HG02970 (cell line): Measurements from ENCODE around the gene OSBPL1A.

Source experiments
- ATAC-seq: cut with Tn5 transposase; IDR thresholded peaks from one replicate; pipeline ENCODE4 v1.9.1; 2021; ENCODE audit warnings: mild to moderate bottlenecking, moderate library complexity, moderate number of reproducible peaks; ENCODE audit not compliant: unreplicated experiment, low FRiP score

The OSBPL1A gene

GRCh38 chr18:24231773-24232735 is 165.6 kb downstream of the OSBPL1A start:
- ATAC-seq, result no peak

GRCh38 chr18:24230766-24231165 is 166.9 kb downstream of the OSBPL1A start:
- ATAC-seq, result no peak

GRCh38 chr18:24228667-24229041 is 169.0 kb downstream of the OSBPL1A start:
- ATAC-seq, result no peak

GRCh38 chr18:24227977-24228666 is 169.5 kb downstream of the OSBPL1A start:
- ATAC-seq, result no peak

- no peak for ATAC-seq
Observed at GRCh38 chr18:24220318-24220688, 177.3 kb downstream of the OSBPL1A start.

GRCh38 chr18:24219561-24220317 is 177.9 kb downstream of the OSBPL1A start:
- ATAC-seq, result no peak

- ATAC-seq, result no peak
Observed at GRCh38 chr18:24214913-24215312, 182.7 kb downstream of the OSBPL1A start.

GRCh38 chr18:24214144-24214543 is 183.5 kb downstream of the OSBPL1A start:
- no peak for ATAC-seq

GRCh38 chr18:24212939-24213338 is 184.7 kb downstream of the OSBPL1A start:
- ATAC-seq, result no peak

GRCh38 chr18:24209558-24209957 is 188.1 kb downstream of the OSBPL1A start:
- ATAC-seq, result no peak

GRCh38 chr18:24208270-24209035 is 189.2 kb downstream of the OSBPL1A start:
- no peak for ATAC-seq

- no peak for ATAC-seq
Observed at GRCh38 chr18:24204904-24205303, 192.7 kb downstream of the OSBPL1A start.

GRCh38 chr18:24201699-24202687 is 195.6 kb downstream of the OSBPL1A start:
- ATAC-seq, result no peak

- no peak for ATAC-seq
Observed at GRCh38 chr18:24200494-24201290, 196.9 kb downstream of the OSBPL1A start.

GRCh38 chr18:24199372-24199962 is 198.2 kb downstream of the OSBPL1A start:
- no peak for ATAC-seq

GRCh38 chr18:24198461-24198860 is 199.2 kb downstream of the OSBPL1A start:
- no peak for ATAC-seq

- no peak for ATAC-seq
Observed at GRCh38 chr18:24197412-24197811, 200.2 kb downstream of the OSBPL1A start.

GRCh38 chr18:24196764-24197163 is 200.9 kb downstream of the OSBPL1A start:
- no peak for ATAC-seq
